CD14-positive monocyte (primary cell): Measurements from ENCODE around the gene RAPGEF2. TPM values are rescaled to one million over a fixed set of nuclear protein-coding genes. Genes with fewer than 3 reads are reported as not detected.

Experiments used
- DNase-seq, 3 donors: peaks; one replicate each; pipeline ENCODE4 v3.0.0-alpha.2; 2011 to 2022
- H2AFZ ChIP-seq: 2 replicates; pipeline ENCODE4 v1.6.0; 2012; ENCODE audit warnings: mild to moderate bottlenecking, low read depth, low read length, inconsistent platforms; ENCODE audit not compliant: insufficient read depth, poor library complexity, severe bottlenecking
- H3K27ac ChIP-seq, 2 donors: 1 replicate in 1 of 2; 2 replicates in 1 of 2; pipeline ENCODE4 v1.5.1; 2012 to 2013; ENCODE audit warnings: low read length in 2 of 2, control low read depth in 1 of 2, inconsistent platforms in 1 of 2, low read depth in 1 of 2, mild to moderate bottlenecking in 1 of 2
- H3K27me3 ChIP-seq, 2 donors: one replicate each; pipeline versions ENCODE4 v1.6.0 to v1.6.1; 2011 to 2013; ENCODE audit warnings: low read length in 2 of 2; ENCODE audit not compliant: control insufficient read depth in 2 of 2, insufficient read depth in 2 of 2
- H3K36me3 ChIP-seq, 2 donors: replicated peaks in 1 of 2; 1 replicate in 1 of 2; 2 replicates in 1 of 2; pipeline versions ENCODE4 v1.5.1 to v1.6.1; 2012 to 2013; ENCODE audit warnings: low read length in 2 of 2, control low read depth in 1 of 2, inconsistent platforms in 1 of 2, mild to moderate bottlenecking in 1 of 2; ENCODE audit not compliant: insufficient read depth in 2 of 2, control insufficient read depth in 1 of 2
- H3K4me1 ChIP-seq, 2 donors: 1 replicate in 1 of 2; 2 replicates in 1 of 2; pipeline versions ENCODE4 v1.5.1 to v1.6.1; 2012 to 2013; ENCODE audit warnings: low read length in 2 of 2, control low read depth in 1 of 2, inconsistent platforms in 1 of 2, mild to moderate bottlenecking in 1 of 2, moderate library complexity in 1 of 2; ENCODE audit not compliant: insufficient read depth in 2 of 2, control insufficient read depth in 1 of 2
- H3K4me2 ChIP-seq: replicated peaks from 2 replicates; pipeline ENCODE3; 2012; ENCODE audit warnings: low read length, moderate library complexity, mild to moderate bottlenecking; ENCODE audit not compliant: poor library complexity, severe bottlenecking; ENCODE audit errors: extremely low read depth
- H3K4me3 ChIP-seq, 3 experiments: fragments of 200-600 bp in 1 of 3; sonication (generic) in 1 of 3; replicated peaks in 1 of 3; 1 replicate in 2 of 3; 2 replicates in 1 of 3; pipeline ENCODE4 v1.5.1; 2011 to 2013; ENCODE audit warnings: low read length in 3 of 3, mild to moderate bottlenecking in 3 of 3, control low read depth in 2 of 3, low read depth in 2 of 3, inconsistent platforms in 1 of 3, moderate library complexity in 1 of 3
- H3K79me2 ChIP-seq: 2 replicates; pipeline ENCODE4 v1.6.0; 2012; ENCODE audit warnings: mild to moderate bottlenecking, control low read depth, inconsistent platforms, low read length, moderate library complexity; ENCODE audit not compliant: insufficient read depth
- H3K9ac ChIP-seq: 2 replicates; pipeline ENCODE4 v1.6.0; 2017; ENCODE audit warnings: low read length, mild to moderate bottlenecking; ENCODE audit not compliant: insufficient read depth, poor library complexity, severe bottlenecking
- H3K9me3 ChIP-seq, 2 donors: replicated peaks in 1 of 2; 1 replicate in 1 of 2; 2 replicates in 1 of 2; pipeline versions ENCODE4 v1.5.1 to v1.6.1; 2012 to 2013; ENCODE audit warnings: low read length in 2 of 2, control low read depth in 1 of 2; ENCODE audit not compliant: control insufficient read depth in 1 of 2, insufficient read depth in 1 of 2
- H4K20me1 ChIP-seq: 2 replicates; pipeline ENCODE4 v1.6.0; 2012; ENCODE audit warnings: mild to moderate bottlenecking, low read length, control low read depth, moderate library complexity; ENCODE audit not compliant: insufficient read depth
- H3K27ac Mint-ChIP-seq, 7 donors: one replicate each; pipeline ENCODE4 v1.8.0; 2020; ENCODE audit warnings: mild to moderate bottlenecking in 7 of 7, mixed read lengths in 7 of 7, moderate library complexity in 6 of 7, inconsistent platforms in 2 of 7
- H3K27me3 Mint-ChIP-seq, 3 donors: one replicate each; pipeline ENCODE4 v1.8.0; 2021 to 2022; ENCODE audit warnings: low read depth in 3 of 3, mild to moderate bottlenecking in 3 of 3, mixed read lengths in 3 of 3, moderate library complexity in 3 of 3, inconsistent platforms in 1 of 3
- H3K36me3 Mint-ChIP-seq, 2 donors: one replicate each; pipeline ENCODE4 v1.8.0; 2020; ENCODE audit warnings: mixed read lengths in 2 of 2, inconsistent platforms in 1 of 2, mild to moderate bottlenecking in 1 of 2
- H3K4me1 Mint-ChIP-seq: one replicate; pipeline ENCODE4 v1.8.0; 2020; ENCODE audit warnings: mild to moderate bottlenecking, mixed read lengths
- H3K4me3 Mint-ChIP-seq, 2 donors: one replicate each; pipeline ENCODE4 v1.8.0; 2020; ENCODE audit warnings: mild to moderate bottlenecking in 2 of 2, mixed read lengths in 2 of 2, moderate library complexity in 1 of 2
- H3K9me3 Mint-ChIP-seq, 7 donors: one replicate each; pipeline ENCODE4 v1.8.0; 2020 to 2022; ENCODE audit warnings: mixed read lengths in 7 of 7, mild to moderate bottlenecking in 6 of 7, moderate library complexity in 6 of 7, inconsistent platforms in 2 of 7
- CTCF ChIP-seq: fragments of 200-600 bp; IDR thresholded peaks from one replicate; pipeline ENCODE4 v1.8.0; 2022; ENCODE audit warnings: antibody characterized with exemption, mild to moderate bottlenecking
- WGBS: methylation state at CpG from one replicate; pipeline ENCODE4 v1.1.5; 2013; ENCODE audit warnings: missing lambda C conversion rate; ENCODE audit not compliant: insufficient coverage; 5-methylcytosine and 5-hydroxymethylcytosine counted together
- intact Hi-C, 2 donors: fragments of 100-400 bp; cut with micrococcal nuclease; formaldehyde crosslinking; loops; one replicate each; pipeline versions ENCODE4 v1.15.0 to v1.15.1; 2023
- polyA plus RNA-seq, 3 donors: library from polyadenylated mRNA; depleted of rRNA in 1 of 3; unstranded in 2 of 3; stranded (reverse) in 1 of 3; fragments of 300-500 nt in 2 of 3; fragments of >200 nt in 1 of 3; fragmentation: Illumina TruSeq in 2 of 3; gene quantifications; 1 replicate in 2 of 3; 2 replicates in 1 of 3; pipeline ENCODE4 v1.2.3, GENCODE V29; 2012 to 2021

RAPGEF2 gene
- polyA plus RNA-seq, 3 donors: 1.5 to 29.8 (median 2.0) TPM

- H3K4me3 Mint-ChIP-seq: no peak overlapping the region
- intact Hi-C loops: no loop called here
- Histone ChIP-seq H3K36me3 (no peaks in the 10 kb centered on the region), H3K4me2 (no peak overlapping the region), H3K4me1 (no peaks in the 10 kb centered on the region), H3K4me3 (no peak overlapping the region), H4K20me1 (no peaks in the 10 kb centered on the region), H3K27me3 (no peaks in the 10 kb centered on the region), H3K27ac (no peak overlapping the region), H3K9ac (no peak overlapping the region), H2AFZ (no peak overlapping the region), H3K9me3 (peaks cover 0 to 8% of the 10 kb centered on the region in 2 donors), H3K79me2 (no peaks in the 10 kb centered on the region)
- no peak for TF ChIP-seq CTCF
- H3K27ac Mint-ChIP-seq: peak overlapping the region in 1 of 7 donors; percentile 58
- H3K9me3 Mint-ChIP-seq: peaks cover 8 to 28% (median 18%) of the 10 kb centered on the region in 7 donors
- H3K4me1 Mint-ChIP-seq: peaks cover 1% of the 10 kb centered on the region
- no peak for DNase-seq
- H3K27me3 Mint-ChIP-seq: peaks cover 0 to 4% (median 0%) of the 10 kb centered on the region in 3 donors
- H3K36me3 Mint-ChIP-seq: no peaks in the 10 kb centered on the region
These were observed 281.8 kb downstream of the RAPGEF2 start for GRCh38 chr4:159384632-159385031.

- peaks cover 0 to 3% of the 10 kb centered on the region in 2 donors for H3K4me1 ChIP-seq
- no peak overlapping the region for H3K4me2 ChIP-seq
- no peaks in the 10 kb centered on the region for H3K79me2 ChIP-seq
- no peaks in the 10 kb centered on the region for H3K36me3 Mint-ChIP-seq
- WGBS: no CpG with 5 or more reads among the region's 1 CpG
- H3K27ac Mint-ChIP-seq: no peak overlapping the region
- no peak overlapping the region for H2AFZ ChIP-seq
- DNase-seq: no peak
- peaks cover 3 to 7% (median 5%) of the 10 kb centered on the region in 3 donors for H3K27me3 Mint-ChIP-seq
- H3K4me1 Mint-ChIP-seq: peaks cover 8% of the 10 kb centered on the region
- peaks cover 11 to 28% (median 20%) of the 10 kb centered on the region in 7 donors for H3K9me3 Mint-ChIP-seq
- no peak overlapping the region for H3K9ac ChIP-seq
- H3K27me3 ChIP-seq: peaks cover 0 to 3% of the 10 kb centered on the region in 2 donors
- H4K20me1 ChIP-seq: no peaks in the 10 kb centered on the region
- H3K4me3 Mint-ChIP-seq: no peak overlapping the region
- H3K27ac ChIP-seq: no peak overlapping the region
- TF ChIP-seq CTCF: no peak
- no peaks in the 10 kb centered on the region for H3K36me3 ChIP-seq
- intact Hi-C loops: no loop called here
- H3K4me3 ChIP-seq: no peak overlapping the region
- H3K9me3 ChIP-seq: peaks cover 0 to 10% of the 10 kb centered on the region in 2 donors
These were observed 283.7 kb downstream of the RAPGEF2 start for GRCh38 chr4:159386620-159387019.
